WI38 (cell line): Measurements from ENCODE around the gene PNMT.
A peak's percentile ranks its signal among the peaks of the same experiment; 100 is the strongest.

ENCODE experiments used
- H3K4me3 ChIP-seq: 2 replicates; pipeline ENCODE4 v1.5.1; 2011; ENCODE audit warnings: low read depth, mild to moderate bottlenecking, control low read depth, low read length
- CTCF ChIP-seq: IDR thresholded peaks from 2 replicates; pipeline ENCODE4 v1.5.1; 2012; ENCODE audit warnings: low read depth, mild to moderate bottlenecking, control low read depth, low read length

The PNMT gene

GRCh38 chr17:39688945-39689344 lies 20.7 kb downstream of the PNMT start:
- TF ChIP-seq CTCF, result no peak
- H3K4me3 ChIP-seq, result peak overlapping the region; percentile 83

GRCh38 chr17:39694593-39694992 lies 26.3 kb downstream of the PNMT start:
- no peak overlapping the region for H3K4me3 ChIP-seq
- no peak for TF ChIP-seq CTCF

GRCh38 chr17:39695089-39695474 lies 26.8 kb downstream of the PNMT start:
- no peak for TF ChIP-seq CTCF
- no peak overlapping the region for H3K4me3 ChIP-seq

- TF ChIP-seq CTCF, result no peak
- H3K4me3 ChIP-seq, result no peak overlapping the region
Measured at GRCh38 chr17:39696731-39697130, 28.5 kb downstream of the PNMT start.

- no peak overlapping the region for H3K4me3 ChIP-seq
- TF ChIP-seq CTCF, result no peak
Measured at GRCh38 chr17:39697961-39698360, 29.7 kb downstream of the PNMT start.

- H3K4me3 ChIP-seq, result peak overlapping the region; percentile 85
Measured at GRCh38 chr17:39699157-39699817, 31.0 kb downstream of the PNMT start.

- H3K4me3 ChIP-seq, result peak within 1 kb of the TSS; percentile 85
- no peak for TF ChIP-seq CTCF
Measured at GRCh38 chr17:39699818-39700147, 31.5 kb downstream of the PNMT start, which contains the start of gene ERBB2. ERBB2 (plus strand) TSS chr17:39700064; CDS start chr17:39700239, 175 bp downstream.
